ENCODE measurements around the gene STON1. TPM values are rescaled to one million over a fixed set of nuclear protein-coding genes. Genes with fewer than 3 reads are reported as not detected.

Gene STON1
- total and polyA plus RNA-seq, 2 of the 4 experiments (the other 2 are of a cell fraction): 4.0 to 5.7 TPM

DNA sequence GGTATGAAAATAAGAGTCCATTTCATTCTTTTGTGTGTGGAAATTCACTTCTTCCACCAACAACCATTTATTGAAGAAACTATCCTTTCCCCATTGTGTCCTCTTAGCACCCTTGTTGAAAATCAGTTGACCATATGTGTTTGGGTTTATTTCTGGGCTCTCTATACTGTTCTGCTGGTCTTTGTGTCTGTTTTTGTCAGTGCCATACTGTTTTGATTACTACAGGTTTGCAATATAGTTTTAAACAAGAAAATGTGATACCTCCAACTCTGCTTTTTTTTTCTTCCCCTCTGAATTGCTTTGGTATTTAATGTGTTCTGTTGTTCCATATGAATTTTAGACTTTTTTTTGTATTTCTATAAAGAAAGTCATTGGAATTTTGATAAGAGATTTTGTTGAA, 96.1 kb downstream of the STON1 start:
- dilution Hi-C loops (cut with HindIII; ENCODE audit: low sequenced_read_pairs, unreplicated experiment) (no loop called here), intact Hi-C loops (cut with micrococcal nuclease) (no loop called here), in situ Hi-C loops (cut with MboI; ENCODE audit: low sequenced_read_pairs) (no loop called here)
- no peak overlapping the region for H3K9ac ChIP-seq (ENCODE audit: low read depth, low read length)
- H4K8ac ChIP-seq (ENCODE audit: low read depth in 2 of 2, low read length in 2 of 2): no peak overlapping the region
- H4K20me1 ChIP-seq (ENCODE audit: insufficient read depth, low read length): no peaks in the 10 kb centered on the region
- H3K4me2 ChIP-seq (ENCODE audit: low read depth, low read length): no peak overlapping the region
- H2BK5ac ChIP-seq (ENCODE audit: low read depth, low read length, poor library complexity, severe bottlenecking): no peak overlapping the region
- H3K18ac ChIP-seq (ENCODE audit: low read depth, low read length): no peak overlapping the region
- no peaks in the 10 kb centered on the region for H3K9me1 ChIP-seq (ENCODE audit: insufficient read depth, low read length)
- H3K56ac ChIP-seq (ENCODE audit: extremely low read depth, insufficient read depth, low read length): no peak overlapping the region
- no peak overlapping the region for H4K91ac ChIP-seq (ENCODE audit: insufficient read depth, low read depth, low read length)
- H3K4ac ChIP-seq (ENCODE audit: low read depth, low read length): no peak overlapping the region
- no peaks in the 10 kb centered on the region; the same call in 1 of the 2 replicates for H3K9me3 ChIP-seq (ENCODE audit: control insufficient read depth, insufficient read depth, low read length)
- no peak overlapping the region for H3K4me3 ChIP-seq (ENCODE audit: insufficient read depth, low read depth, low read length)
- ChIA-PET CTCF (no interaction called here), POLR2A (ENCODE audit: unreplicated experiment) (no interaction called here)
- H4K5ac ChIP-seq (ENCODE audit: low read depth, low read length): no peak overlapping the region
- no peak overlapping the region for H2BK20ac ChIP-seq (ENCODE audit: low read depth, low read length)
- H2BK120ac ChIP-seq (ENCODE audit: low read depth, low read length): no peak overlapping the region
- no peak overlapping the region for H2AFZ ChIP-seq (replicated peaks; ENCODE audit: low read length, poor library complexity)
- H3K79me1 ChIP-seq (ENCODE audit: low read depth in 1 of 2, low read length in 2 of 2): no peaks in the 10 kb centered on the region
- no peaks in the 10 kb centered on the region for H3K4me1 ChIP-seq (ENCODE audit: control insufficient read depth, insufficient read depth, low read length)
- TF ChIP-seq RFX5 (IDR thresholded peaks at IDR 0.05; ENCODE audit: low read depth, low read length) (no peak), CEBPB (IDR thresholded peaks at IDR 0.05; ENCODE audit: low read depth, low read length) (no peak), BHLHE40 (IDR thresholded peaks at IDR 0.05; ENCODE audit: low read depth, low read length) (no peak), MAFK (IDR thresholded peaks at IDR 0.05; ENCODE audit: low read depth, low read length) (no peak), RCOR1 (IDR thresholded peaks at IDR 0.05; ENCODE audit: insufficient replicate concordance, low read length) (no peak), NFE2L2 (IDR thresholded peaks at IDR 0.05; ENCODE audit: low read depth, low read length) (no peak), CHD1 (IDR thresholded peaks at IDR 0.05; ENCODE audit: low read depth, low read length) (no peak), MAZ (IDR thresholded peaks at IDR 0.05; ENCODE audit: borderline replicate concordance, low read depth, low read length) (no peak), FOS (IDR thresholded peaks at IDR 0.05; ENCODE audit: low read depth, low read length) (no peak), RAD21 (IDR thresholded peaks at IDR 0.05; ENCODE audit: low read length) (no peak), SMC3 (IDR thresholded peaks at IDR 0.05; ENCODE audit: low read depth, low read length) (no peak), MXI1 (IDR thresholded peaks at IDR 0.05; ENCODE audit: borderline replicate concordance, low read depth, low read length) (no peak), POLR2A (IDR thresholded peaks at IDR 0.05; ENCODE audit: low read depth, low read length) (no peak)
- TF ChIP-seq, protein P1, sequence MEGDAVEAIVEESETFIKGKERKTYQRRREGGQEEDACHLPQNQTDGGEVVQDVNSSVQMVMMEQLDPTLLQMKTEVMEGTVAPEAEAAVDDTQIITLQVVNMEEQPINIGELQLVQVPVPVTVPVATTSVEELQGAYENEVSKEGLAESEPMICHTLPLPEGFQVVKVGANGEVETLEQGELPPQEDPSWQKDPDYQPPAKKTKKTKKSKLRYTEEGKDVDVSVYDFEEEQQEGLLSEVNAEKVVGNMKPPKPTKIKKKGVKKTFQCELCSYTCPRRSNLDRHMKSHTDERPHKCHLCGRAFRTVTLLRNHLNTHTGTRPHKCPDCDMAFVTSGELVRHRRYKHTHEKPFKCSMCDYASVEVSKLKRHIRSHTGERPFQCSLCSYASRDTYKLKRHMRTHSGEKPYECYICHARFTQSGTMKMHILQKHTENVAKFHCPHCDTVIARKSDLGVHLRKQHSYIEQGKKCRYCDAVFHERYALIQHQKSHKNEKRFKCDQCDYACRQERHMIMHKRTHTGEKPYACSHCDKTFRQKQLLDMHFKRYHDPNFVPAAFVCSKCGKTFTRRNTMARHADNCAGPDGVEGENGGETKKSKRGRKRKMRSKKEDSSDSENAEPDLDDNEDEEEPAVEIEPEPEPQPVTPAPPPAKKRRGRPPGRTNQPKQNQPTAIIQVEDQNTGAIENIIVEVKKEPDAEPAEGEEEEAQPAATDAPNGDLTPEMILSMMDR (conservative IDR thresholded peaks at IDR 0.05; ENCODE audit: low read depth, low read length): no peak
- TF ChIP-seq, protein P2, sequence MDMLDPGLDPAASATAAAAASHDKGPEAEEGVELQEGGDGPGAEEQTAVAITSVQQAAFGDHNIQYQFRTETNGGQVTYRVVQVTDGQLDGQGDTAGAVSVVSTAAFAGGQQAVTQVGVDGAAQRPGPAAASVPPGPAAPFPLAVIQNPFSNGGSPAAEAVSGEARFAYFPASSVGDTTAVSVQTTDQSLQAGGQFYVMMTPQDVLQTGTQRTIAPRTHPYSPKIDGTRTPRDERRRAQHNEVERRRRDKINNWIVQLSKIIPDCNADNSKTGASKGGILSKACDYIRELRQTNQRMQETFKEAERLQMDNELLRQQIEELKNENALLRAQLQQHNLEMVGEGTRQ (IDR thresholded peaks at IDR 0.05; ENCODE audit: low read depth, low read length): no peak
- TF ChIP-seq, protein P3, sequence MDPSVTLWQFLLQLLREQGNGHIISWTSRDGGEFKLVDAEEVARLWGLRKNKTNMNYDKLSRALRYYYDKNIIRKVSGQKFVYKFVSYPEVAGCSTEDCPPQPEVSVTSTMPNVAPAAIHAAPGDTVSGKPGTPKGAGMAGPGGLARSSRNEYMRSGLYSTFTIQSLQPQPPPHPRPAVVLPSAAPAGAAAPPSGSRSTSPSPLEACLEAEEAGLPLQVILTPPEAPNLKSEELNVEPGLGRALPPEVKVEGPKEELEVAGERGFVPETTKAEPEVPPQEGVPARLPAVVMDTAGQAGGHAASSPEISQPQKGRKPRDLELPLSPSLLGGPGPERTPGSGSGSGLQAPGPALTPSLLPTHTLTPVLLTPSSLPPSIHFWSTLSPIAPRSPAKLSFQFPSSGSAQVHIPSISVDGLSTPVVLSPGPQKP (IDR thresholded peaks at IDR 0.05; ENCODE audit: borderline replicate concordance, low read depth, low read length): no peak
- H3K27me3 ChIP-seq (ENCODE audit: control insufficient read depth, insufficient read depth, low read length): no peaks in the 10 kb centered on the region
- H3K23ac ChIP-seq (ENCODE audit: low read depth, low read length): no peak overlapping the region
- no peaks in the 10 kb centered on the region for H3K36me3 ChIP-seq (ENCODE audit: control insufficient read depth, insufficient read depth, low read length)
- H3K14ac ChIP-seq (replicated peaks; ENCODE audit: low read depth, low read length): no peak overlapping the region
- no peak overlapping the region for H3K27ac ChIP-seq (ENCODE audit: insufficient read depth, low read length)
- BruUV-seq (replicated peaks): no TSS peak
- ATAC-seq (ENCODE audit: low read depth) (no peak), DNase-seq (no peak)
- H2BK15ac ChIP-seq (ENCODE audit: low read depth, low read length): no peak overlapping the region
- no peak overlapping the region for H2AK5ac ChIP-seq (ENCODE audit: low read depth, low read length)
- H2AK9ac ChIP-seq (replicated peaks; ENCODE audit: low read depth, low read length, poor library complexity): no peak overlapping the region
